Coronary artery (tissue), 2 donors: Measurements from ENCODE around the gene FAM151B.
"Not testable (repeated sequence)": the region's sequence is repeated elsewhere in the genome, so short reads cannot be mapped to it uniquely, and the experiment has no call there.

Experiments used
- DNase-seq: peaks from one replicate; pipeline ENCODE4 v3.0.0-alpha.2; 2017; ENCODE audit warnings: low spot score
- H3K27ac ChIP-seq, 2 donors: fragments of 200-600 bp; sonication (generic); one replicate each; pipeline ENCODE4 v1.5.1; 2016 to 2019
- H3K4me3 ChIP-seq: fragments of 200-600 bp; sonication (generic); 2 replicates; pipeline ENCODE4 v1.5.1; 2016; ENCODE audit warnings: mild to moderate bottlenecking, moderate library complexity
- CTCF ChIP-seq: fragments of 200-600 bp; sonication (generic); IDR thresholded peaks from one replicate; pipeline ENCODE4 v1.5.1; 2019; ENCODE audit warnings: antibody characterized with exemption

Gene FAM151B

GRCh38 chr5:80569086-80569960 lies 81.4 kb downstream of the FAM151B start:
- DNase-seq = no peak
- Histone ChIP-seq H3K27ac (no peak overlapping the region), H3K4me3 (peak overlapping the region; percentile 58)
- TF ChIP-seq CTCF = no peak

GRCh38 chr5:80569961-80570786 lies 82.3 kb downstream of the FAM151B start, which contains the start of gene ANKRD34B:
Gene ANKRD34B, minus strand, starts transcription at chr5:80570280. Its CDS starts 10,261 bp downstream, at chr5:80560019.
- Histone ChIP-seq H3K27ac (no peak within 1 kb of the TSS), H3K4me3 (peak within 1 kb of the TSS; percentile 58)
- TF ChIP-seq CTCF = no peak
- no peak for DNase-seq

DNA sequence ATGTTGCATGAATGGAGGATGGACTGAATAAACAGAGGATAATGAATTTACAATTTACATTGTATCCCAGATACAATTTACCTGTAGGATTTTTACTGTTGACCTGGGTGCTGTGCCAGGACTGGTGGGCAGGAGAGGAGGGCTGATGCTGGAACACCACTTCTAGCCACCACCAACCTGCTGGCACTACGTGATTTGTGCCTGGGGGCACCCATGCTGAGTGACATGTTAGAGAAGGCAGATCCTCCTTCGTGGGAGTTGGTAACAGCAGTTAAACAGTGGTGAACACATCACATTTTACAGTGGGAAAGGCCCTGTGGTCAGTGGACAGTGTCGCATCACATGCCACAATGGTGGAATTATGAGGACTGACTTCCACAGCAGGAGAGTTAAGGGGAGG lies 85.2 kb downstream of the FAM151B start:
- TF ChIP-seq CTCF = no peak
- Histone ChIP-seq H3K27ac (no peak overlapping the region), H3K4me3 (no peak overlapping the region)
- DNase-seq = no peak

DNA sequence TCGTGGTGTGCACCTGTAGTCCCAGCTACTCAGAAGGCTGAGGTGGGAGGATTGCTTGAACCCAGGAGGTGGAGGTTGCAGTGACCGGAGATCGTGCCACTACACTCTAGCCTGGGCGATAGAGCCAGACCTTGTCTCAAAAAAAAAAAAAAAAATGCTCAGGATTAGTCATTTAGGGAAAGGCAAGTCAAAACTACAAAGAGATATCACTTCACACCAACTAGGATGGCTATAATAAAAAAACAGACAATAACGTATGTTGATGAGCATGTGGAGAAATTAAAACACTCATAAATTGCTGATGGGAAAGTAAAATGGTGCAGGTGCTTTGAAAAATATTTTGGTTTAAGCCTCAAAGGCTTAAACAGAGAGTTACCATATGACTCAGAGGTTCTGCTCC lies 88.5 kb downstream of the FAM151B start:
- H3K27ac ChIP-seq = no peak overlapping the region
- DNase-seq = no peak
- TF ChIP-seq CTCF = no peak
- no peak overlapping the region for H3K4me3 ChIP-seq

- H3K4me3 ChIP-seq = no peak overlapping the region
- H3K27ac ChIP-seq = no peak overlapping the region
- no peak for DNase-seq
- no peak for TF ChIP-seq CTCF
These were observed 89.8 kb downstream of the FAM151B start for GRCh38 chr5:80577707-80578106.

- H3K4me3 ChIP-seq = no peak overlapping the region
- no peak for TF ChIP-seq CTCF
- no peak for DNase-seq
- no peak overlapping the region for H3K27ac ChIP-seq
These were observed 91.2 kb downstream of the FAM151B start for GRCh38 chr5:80579050-80579449.

DNA sequence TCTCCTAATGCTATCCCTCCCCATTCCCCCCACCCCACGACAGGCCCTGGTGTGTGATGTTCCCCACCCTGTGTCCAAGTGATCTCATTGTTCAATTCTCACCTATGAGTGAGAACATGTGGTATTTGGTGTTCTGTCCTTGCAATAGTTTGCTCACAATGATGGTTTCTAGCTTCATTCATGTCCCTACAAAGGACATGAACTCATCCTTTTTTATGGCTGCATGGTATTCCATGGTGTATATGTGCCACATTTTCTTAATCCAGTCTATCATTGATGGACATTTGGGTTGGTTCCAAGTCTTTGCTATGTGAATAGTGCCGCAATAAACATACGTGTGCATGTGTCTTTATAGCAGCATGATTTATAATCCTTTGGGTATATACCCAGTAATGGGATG lies 92.4 kb downstream of the FAM151B start:
- H3K27ac ChIP-seq, DNase-seq, H3K4me3 ChIP-seq: not testable (repeated sequence)
